ENCODE data around the gene CNKSR1. TPM values are rescaled to one million over a fixed set of nuclear protein-coding genes. Genes with fewer than 3 reads are reported as not detected.

Gene CNKSR1
- total RNA-seq, 2 experiments from 2014 or later: 2.5 TPM

DNA sequence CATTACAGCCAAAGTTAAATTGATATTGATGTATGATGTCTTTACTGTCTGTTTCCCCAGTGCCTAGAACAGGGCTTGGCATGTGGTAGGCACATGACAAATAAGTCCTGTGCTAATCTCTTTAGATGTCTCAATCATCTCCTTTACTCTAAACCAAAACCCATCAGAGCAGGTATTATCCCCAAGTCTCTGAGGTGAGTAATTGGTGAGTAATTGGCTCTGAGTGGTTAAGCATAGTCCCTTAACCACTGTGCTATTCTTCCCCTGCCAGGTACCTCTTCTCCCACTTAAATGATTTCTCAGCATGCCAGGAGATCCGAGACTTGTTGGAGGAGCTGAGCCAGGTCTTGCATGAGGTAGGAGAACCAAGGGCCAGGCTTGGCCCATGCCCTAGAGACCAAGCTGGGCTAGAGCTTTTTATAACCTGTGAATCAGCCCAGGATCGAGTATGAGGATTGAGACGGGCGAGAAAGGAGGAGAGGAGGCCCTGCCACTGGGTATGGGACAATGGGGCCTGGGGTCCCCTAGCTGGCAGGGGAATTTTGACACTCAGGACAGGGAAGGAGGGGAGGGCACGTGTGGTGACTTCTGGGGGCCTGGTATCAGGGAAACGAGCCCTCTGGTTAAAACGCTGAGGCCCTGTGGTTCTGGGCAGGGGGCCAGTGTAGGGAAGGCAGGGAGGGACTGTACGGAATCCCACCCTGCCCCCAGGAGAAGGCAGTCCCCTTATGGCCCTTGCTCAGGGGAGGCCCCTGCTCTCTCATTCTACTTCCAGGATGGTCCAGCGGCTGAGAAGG lies 4.5 kb downstream of the CNKSR1 start:
- Histone ChIP-seq H3K4me3 (ENCODE audit: low read depth, low read length, poor library complexity, severe bottlenecking) (no peak overlapping the region), H3K9me3 (ENCODE audit: low read length) (no peaks in the 10 kb centered on the region), H3K36me3 (ENCODE audit: insufficient read depth, low read length) (no peaks in the 10 kb centered on the region), H4K20me1 (ENCODE audit: insufficient read depth, low read length) (no peaks in the 10 kb centered on the region), H3K9me2 (ENCODE audit: insufficient read depth, low read length) (no peaks in the 10 kb centered on the region), H3K27ac (ENCODE audit: low read depth, low read length, poor library complexity, severe bottlenecking) (no peak overlapping the region), H3K4me2 (ENCODE audit: low read length) (no peak overlapping the region), H3K4me1 (ENCODE audit: insufficient read depth, low read length, poor library complexity, severe bottlenecking) (peaks cover 6% of the 10 kb centered on the region), H2AFZ (ENCODE audit: low read length) (no peak overlapping the region), H3K79me2 (ENCODE audit: insufficient read depth, low read depth, low read length) (no peaks in the 10 kb centered on the region)
- ChIA-PET POLR2A (no interaction called here), CTCF (ENCODE audit: unreplicated experiment) (no interaction called here)
- no TSS peak for BruUV-seq (replicated peaks)
- intact Hi-C loops (cut with micrococcal nuclease; ENCODE audit: unreplicated experiment): no loop called here
- DNase-seq (ENCODE audit: low spot score): no peak
- TF ChIP-seq EZH2phosphoT487 (IDR thresholded peaks at IDR 0.05; ENCODE audit: borderline replicate concordance, low read depth, low read length): no peak
- TF ChIP-seq, protein P1, sequence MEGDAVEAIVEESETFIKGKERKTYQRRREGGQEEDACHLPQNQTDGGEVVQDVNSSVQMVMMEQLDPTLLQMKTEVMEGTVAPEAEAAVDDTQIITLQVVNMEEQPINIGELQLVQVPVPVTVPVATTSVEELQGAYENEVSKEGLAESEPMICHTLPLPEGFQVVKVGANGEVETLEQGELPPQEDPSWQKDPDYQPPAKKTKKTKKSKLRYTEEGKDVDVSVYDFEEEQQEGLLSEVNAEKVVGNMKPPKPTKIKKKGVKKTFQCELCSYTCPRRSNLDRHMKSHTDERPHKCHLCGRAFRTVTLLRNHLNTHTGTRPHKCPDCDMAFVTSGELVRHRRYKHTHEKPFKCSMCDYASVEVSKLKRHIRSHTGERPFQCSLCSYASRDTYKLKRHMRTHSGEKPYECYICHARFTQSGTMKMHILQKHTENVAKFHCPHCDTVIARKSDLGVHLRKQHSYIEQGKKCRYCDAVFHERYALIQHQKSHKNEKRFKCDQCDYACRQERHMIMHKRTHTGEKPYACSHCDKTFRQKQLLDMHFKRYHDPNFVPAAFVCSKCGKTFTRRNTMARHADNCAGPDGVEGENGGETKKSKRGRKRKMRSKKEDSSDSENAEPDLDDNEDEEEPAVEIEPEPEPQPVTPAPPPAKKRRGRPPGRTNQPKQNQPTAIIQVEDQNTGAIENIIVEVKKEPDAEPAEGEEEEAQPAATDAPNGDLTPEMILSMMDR (conservative IDR thresholded peaks at IDR 0.05; ENCODE audit: low read length): no peak

- ChIA-PET CTCF (ENCODE audit: unreplicated experiment) (no interaction called here), POLR2A (no interaction called here)
- H3K36me3 ChIP-seq (ENCODE audit: insufficient read depth, low read length): no peaks in the 10 kb centered on the region
- no peak overlapping the region for H3K4me2 ChIP-seq (ENCODE audit: low read length)
- H4K20me1 ChIP-seq (ENCODE audit: insufficient read depth, low read length): no peaks in the 10 kb centered on the region
- no peak for TF ChIP-seq EZH2phosphoT487 (IDR thresholded peaks at IDR 0.05; ENCODE audit: borderline replicate concordance, low read depth, low read length)
- TF ChIP-seq, protein P1 (conservative IDR thresholded peaks at IDR 0.05; ENCODE audit: low read length): no peak
- no TSS peak for BruUV-seq (replicated peaks)
- H3K79me2 ChIP-seq (ENCODE audit: insufficient read depth, low read depth, low read length): no peaks in the 10 kb centered on the region
- no peaks in the 10 kb centered on the region for H3K9me2 ChIP-seq (ENCODE audit: insufficient read depth, low read length)
- H2AFZ ChIP-seq (ENCODE audit: low read length): no peak overlapping the region
- intact Hi-C loops (cut with micrococcal nuclease; ENCODE audit: unreplicated experiment): no loop called here
- no peak overlapping the region for H3K27ac ChIP-seq (ENCODE audit: low read depth, low read length, poor library complexity, severe bottlenecking)
- H3K4me3 ChIP-seq (ENCODE audit: low read depth, low read length, poor library complexity, severe bottlenecking): no peak overlapping the region
- H3K4me1 ChIP-seq (ENCODE audit: insufficient read depth, low read length, poor library complexity, severe bottlenecking): peaks cover 6% of the 10 kb centered on the region
- no peaks in the 10 kb centered on the region for H3K9me3 ChIP-seq (ENCODE audit: low read length)
- no peak for DNase-seq (ENCODE audit: low spot score)
Observed at GRCh38 chr1:26182383-26182696, 5.0 kb downstream of the CNKSR1 start.

- H3K4me1 ChIP-seq (ENCODE audit: insufficient read depth, low read length, poor library complexity, severe bottlenecking): peaks cover 6% of the 10 kb centered on the region
- H3K27ac ChIP-seq (ENCODE audit: low read depth, low read length, poor library complexity, severe bottlenecking): no peak overlapping the region
- TF ChIP-seq, protein P1 (conservative IDR thresholded peaks at IDR 0.05; ENCODE audit: low read length): no peak
- TF ChIP-seq EZH2phosphoT487 (IDR thresholded peaks at IDR 0.05; ENCODE audit: borderline replicate concordance, low read depth, low read length): no peak
- no peaks in the 10 kb centered on the region for H3K36me3 ChIP-seq (ENCODE audit: insufficient read depth, low read length)
- no peaks in the 10 kb centered on the region for H3K9me3 ChIP-seq (ENCODE audit: low read length)
- no TSS peak for BruUV-seq (replicated peaks)
- no peak overlapping the region for H3K4me3 ChIP-seq (ENCODE audit: low read depth, low read length, poor library complexity, severe bottlenecking)
- no peak for DNase-seq (ENCODE audit: low spot score)
- ChIA-PET CTCF (ENCODE audit: unreplicated experiment) (no interaction called here), POLR2A (no interaction called here)
- no peak overlapping the region for H2AFZ ChIP-seq (ENCODE audit: low read length)
- intact Hi-C loops (cut with micrococcal nuclease; ENCODE audit: unreplicated experiment): no loop called here
- H4K20me1 ChIP-seq (ENCODE audit: insufficient read depth, low read length): no peaks in the 10 kb centered on the region
- no peaks in the 10 kb centered on the region for H3K79me2 ChIP-seq (ENCODE audit: insufficient read depth, low read depth, low read length)
- H3K9me2 ChIP-seq (ENCODE audit: insufficient read depth, low read length): no peaks in the 10 kb centered on the region
- H3K4me2 ChIP-seq (ENCODE audit: low read length): no peak overlapping the region
Observed at GRCh38 chr1:26184086-26184485, 6.8 kb downstream of the CNKSR1 start.

All from OCI-LY7 (cell line).